RCC 7860 (cell line): ENCODE measurements around the gene PAF1.

Experiments used
- DNase-seq: peaks from one replicate; pipeline ENCODE4 v3.0.0-alpha.2; 2015; ENCODE audit warnings: low spot score
- FAIRE-seq: peaks from 2 replicates; lab custom pipeline; 2012; peaks lifted over from hg19 to GRCh38; lab: Jason Lieb, UNC

PAF1 gene

GRCh38 chr19:39390751-39391437 is at the start of gene PAF1, which contains the start of gene MED29:
PAF1 (minus strand) TSS chr19:39391106; CDS start chr19:39390864, 242 bp downstream.
MED29 (plus strand) TSS chr19:39391378; CDS start chr19:39391423, 45 bp downstream.
- FAIRE-seq (peak; percentile 94), DNase-seq (peak; percentile 98)

DNA sequence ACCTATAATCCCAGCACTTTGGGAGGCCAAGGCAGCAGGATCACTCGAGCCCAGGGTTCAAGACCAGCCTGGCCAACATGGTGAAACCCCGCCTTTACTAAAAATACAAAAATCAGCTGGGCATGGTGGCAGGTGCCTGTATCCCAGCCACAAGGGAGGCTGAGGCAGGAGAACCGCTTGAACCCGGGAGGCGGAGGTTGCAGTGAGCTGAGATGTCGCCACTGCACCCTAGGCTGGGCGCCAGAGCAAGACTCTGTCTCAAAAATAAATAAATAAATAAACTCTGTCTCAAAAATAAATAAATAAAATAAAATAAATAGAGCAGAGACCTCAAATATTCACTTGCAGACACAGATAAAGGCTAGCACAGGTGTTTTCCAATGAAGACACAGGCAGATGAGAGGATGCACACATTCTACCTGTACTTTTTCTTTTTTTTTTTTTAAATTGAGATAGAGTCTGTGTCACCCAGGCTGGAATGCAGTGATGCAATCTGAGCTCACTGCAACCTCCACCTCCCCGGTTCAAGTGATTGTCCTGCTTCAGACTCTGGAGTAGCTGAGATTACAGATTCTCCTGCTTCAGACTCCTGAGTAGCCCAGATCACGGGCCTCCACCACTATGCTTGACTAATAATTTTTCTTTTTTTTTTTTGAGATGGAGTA is 47.5 kb upstream of the PAF1 start:
- FAIRE-seq (no peak), DNase-seq (peak; percentile 53)

- FAIRE-seq (no peak), DNase-seq (no peak)
These were observed 45.4 kb upstream of the PAF1 start for GRCh38 chr19:39436350-39436716.

DNA sequence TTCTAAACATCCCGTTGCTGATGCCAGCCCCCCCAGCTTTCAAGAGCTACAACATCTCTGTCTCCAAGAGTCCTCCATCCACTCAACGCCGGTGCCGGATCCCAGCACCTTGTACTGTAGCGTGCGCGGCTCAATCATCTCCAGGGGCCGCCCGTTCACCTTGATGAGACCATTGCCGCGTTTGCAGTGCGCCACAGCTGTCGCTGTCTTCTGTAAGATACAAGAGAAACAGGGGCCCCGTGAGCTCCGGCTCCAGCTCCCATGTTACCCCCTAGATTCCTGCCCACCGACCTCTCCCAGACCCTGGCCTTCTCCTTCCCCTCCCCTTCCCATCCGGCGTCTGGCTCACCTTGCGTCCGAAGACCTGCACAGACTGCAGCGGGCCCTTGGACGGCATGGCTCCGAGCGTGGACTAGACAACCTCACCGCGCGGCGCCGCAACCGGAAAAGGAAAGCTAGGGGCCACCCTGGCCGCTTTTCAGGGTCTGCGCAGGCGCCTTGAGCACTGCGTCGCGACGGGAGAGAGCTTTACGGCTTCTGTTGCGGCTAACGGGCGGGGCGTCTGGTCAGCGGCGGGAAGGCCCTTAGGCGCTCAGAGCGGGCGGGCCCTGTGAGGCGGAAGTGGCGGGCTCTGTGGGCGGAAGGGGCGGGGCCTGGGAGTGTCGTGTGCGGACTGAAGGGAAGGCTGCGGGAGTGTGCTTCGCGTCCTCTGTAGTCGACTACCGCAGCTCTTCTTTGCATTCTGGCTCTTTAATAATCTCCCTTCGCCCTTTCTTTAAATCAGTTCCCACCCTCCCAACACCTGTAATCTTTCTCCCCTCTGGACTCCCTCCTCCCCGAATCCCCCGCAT is 44.8 kb upstream of the PAF1 start, which contains the start of gene RPS16:
TSS of gene RPS16 (minus strand) at position 451 of the 851 bp plus-strand sequence. CDS start at position 397, 54 bp downstream.
- peak; percentile 71 for FAIRE-seq
- peak; percentile 94 for DNase-seq

DNA sequence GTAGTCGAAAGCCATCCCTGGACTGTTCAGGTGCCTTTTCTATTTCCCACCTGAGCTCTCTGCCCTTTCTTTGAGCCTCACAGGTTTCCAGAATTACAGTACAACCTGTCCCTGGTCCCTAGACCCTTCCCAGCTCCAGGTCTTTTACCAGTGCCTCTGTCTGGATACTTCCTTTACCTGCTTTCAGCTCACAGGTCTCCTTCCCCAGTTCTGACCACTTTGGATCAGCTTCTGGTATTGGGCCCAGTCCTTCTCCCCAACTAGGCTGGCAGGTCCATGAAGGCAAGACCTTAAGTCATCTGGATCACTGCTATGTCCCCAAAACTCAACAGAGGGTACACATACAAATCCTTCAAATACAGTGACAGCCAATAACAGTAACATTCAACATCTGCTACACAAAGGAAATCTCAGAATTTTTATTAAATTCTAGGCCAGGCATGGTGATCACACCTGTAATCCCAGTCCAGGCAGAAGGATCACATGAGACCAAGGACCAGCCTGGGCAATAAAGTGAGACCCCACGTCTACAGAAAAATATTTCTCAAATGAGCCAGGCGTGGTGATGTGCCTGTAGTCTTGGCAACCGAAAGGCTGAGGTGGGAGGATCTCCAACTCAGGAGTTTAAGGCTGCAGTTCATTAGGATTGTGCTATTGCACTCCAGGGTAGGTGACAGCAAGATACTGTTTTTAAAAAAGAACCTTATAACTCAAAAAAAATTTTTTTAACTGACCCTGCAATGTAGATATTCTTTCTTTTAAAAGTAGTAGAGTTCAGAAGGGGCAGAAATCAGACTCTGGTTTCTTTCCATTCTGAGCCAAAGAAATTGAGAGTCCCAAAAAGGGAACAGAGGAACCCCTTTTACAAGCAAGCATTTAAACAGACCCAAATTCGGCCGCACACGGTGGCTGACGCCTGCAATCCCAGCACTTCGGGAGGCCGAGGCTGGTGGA is 43.5 kb upstream of the PAF1 start:
- FAIRE-seq, result no peak
- DNase-seq, result peak; percentile 23

DNA sequence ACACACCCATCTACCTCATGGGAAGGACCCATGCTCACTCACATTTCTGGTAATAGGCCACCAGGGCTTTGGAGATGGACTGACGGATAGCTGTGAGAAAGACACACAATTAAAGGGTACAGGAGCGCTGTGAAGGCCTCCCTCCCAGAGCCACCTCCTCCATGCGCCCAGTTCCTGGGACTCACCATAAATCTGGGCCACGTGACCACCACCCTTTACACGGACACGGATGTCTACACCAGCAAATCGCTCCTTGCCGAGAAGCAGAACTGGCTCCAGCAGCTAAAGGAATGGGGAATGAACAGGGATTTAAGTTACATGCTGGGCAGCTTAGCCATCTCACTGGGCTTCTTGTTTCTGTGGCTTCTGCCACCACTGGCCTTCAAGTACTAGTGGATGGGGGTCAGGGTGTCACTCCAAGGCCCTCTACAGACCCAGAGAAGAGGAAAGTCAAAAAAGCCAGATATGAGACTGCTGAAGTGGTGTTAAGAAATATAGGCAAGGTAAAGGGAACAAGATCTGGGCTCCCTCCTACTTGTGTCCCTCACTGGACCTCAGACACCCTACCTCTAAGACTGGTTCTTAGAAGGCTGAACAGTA is 42.7 kb upstream of the PAF1 start:
- DNase-seq, result no peak
- FAIRE-seq, result no peak

- FAIRE-seq, result no peak
- DNase-seq, result no peak
These were observed 41.7 kb upstream of the PAF1 start for GRCh38 chr19:39432677-39433025.

- DNase-seq (peak; percentile 86), FAIRE-seq (peak; percentile 71)
These were observed 40.0 kb upstream of the PAF1 start for GRCh38 chr19:39430675-39431593.

- DNase-seq (peak; percentile 56), FAIRE-seq (no peak)
These were observed 37.6 kb upstream of the PAF1 start for GRCh38 chr19:39428283-39429112.

DNA sequence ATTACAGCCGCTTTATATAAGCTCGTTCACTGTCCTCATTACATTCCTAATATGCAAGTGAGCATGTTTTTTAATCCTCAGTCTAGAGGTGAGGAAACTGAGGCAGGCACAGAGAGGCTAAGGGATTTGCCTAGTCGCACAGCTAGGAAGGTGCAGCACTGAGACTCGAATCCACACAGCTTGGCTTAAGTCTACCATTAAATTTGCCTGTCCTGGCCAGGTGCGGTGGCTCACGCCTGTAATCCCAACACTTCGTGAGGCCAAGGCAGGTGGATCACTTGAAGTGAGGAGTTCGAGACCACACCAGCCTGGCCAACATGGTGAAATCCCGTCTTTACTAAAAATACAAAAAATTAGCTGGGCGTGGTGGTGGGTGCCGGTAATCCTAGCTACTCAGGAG is 36.8 kb upstream of the PAF1 start:
- DNase-seq, result no peak
- no peak for FAIRE-seq

- DNase-seq (no peak), FAIRE-seq (no peak)
These were observed 35.3 kb upstream of the PAF1 start for GRCh38 chr19:39426170-39426569.

GRCh38 chr19:39425744-39426143 is 34.8 kb upstream of the PAF1 start:
- no peak for FAIRE-seq

DNA sequence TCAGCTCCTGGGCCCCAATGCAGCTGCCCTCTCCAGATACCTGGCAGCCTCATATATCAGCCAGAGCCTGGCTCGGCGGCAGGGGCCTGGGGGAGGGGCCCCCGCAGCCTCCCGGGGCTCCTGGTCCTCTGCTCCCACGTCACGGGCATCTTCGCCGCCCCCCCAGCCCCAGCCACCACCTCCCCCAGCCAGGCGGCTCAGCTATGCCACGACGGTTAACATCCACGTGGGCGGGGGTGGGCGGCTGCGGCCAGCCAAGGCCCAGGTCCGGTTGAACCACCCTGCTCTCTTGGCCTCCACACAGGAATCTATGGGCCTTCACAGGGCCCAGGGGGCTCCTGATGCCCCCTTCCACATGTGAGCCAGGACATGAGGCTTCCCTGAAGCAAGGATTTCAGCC is 34.0 kb upstream of the PAF1 start:
- no peak for FAIRE-seq
- no peak for DNase-seq

More at GRCh38 chr19:39425744-39426143, 34.8 kb upstream of the PAF1 start:
- no peak for DNase-seq

GRCh38 chr19:39423258-39424086 is 32.6 kb upstream of the PAF1 start:
- DNase-seq, result no peak
- no peak for FAIRE-seq

- FAIRE-seq (no peak), DNase-seq (no peak)
These were observed 31.1 kb upstream of the PAF1 start for GRCh38 chr19:39422020-39422419.

- no peak for FAIRE-seq
- DNase-seq, result no peak
These were observed 29.9 kb upstream of the PAF1 start for GRCh38 chr19:39420769-39421168.

DNA sequence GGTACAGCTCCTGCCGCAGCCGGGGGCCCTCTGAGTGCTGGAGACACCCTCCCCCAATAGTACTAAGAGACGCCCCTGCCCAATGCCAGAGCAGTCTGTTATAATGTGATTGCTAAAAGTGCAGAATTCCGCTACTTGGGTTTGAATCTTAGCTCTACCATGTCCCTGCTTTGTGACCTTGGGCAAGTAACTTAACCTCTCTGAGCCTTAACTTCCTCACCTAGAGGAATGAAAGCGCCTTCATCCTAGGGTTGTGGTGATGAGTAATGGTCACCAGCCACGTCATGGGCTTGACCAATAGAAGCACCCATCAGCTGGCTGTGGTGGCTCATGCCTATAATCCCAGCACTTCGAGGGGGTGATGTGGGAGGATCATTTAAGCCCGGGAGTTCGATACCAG is 28.1 kb upstream of the PAF1 start:
- FAIRE-seq (no peak), DNase-seq (no peak)
